Gastrocnemius medialis (tissue), 4 donors: ENCODE measurements around the gene GID8. TPM values are rescaled to one million over a fixed set of nuclear protein-coding genes. Genes with fewer than 3 reads are reported as not detected.

ENCODE experiments used
- ATAC-seq, 2 donors: fragments of 150-250 bp; one replicate each; pipeline ENCODE4 v1.9.1; 2016
- DNase-seq, 2 donors: peaks; one replicate each; pipeline ENCODE4 v3.0.0-alpha.2; 2019
- H3K27ac ChIP-seq, 4 donors: fragments of 200-600 bp; sonication (generic); 1 replicate in 1 of 4; 2 replicates in 3 of 4; pipeline ENCODE4 v1.5.1; 2016 to 2018; ENCODE audit warnings: mild to moderate bottlenecking in 2 of 4, moderate library complexity in 1 of 4
- H3K27me3 ChIP-seq, 3 donors: fragments of 200-600 bp; sonication (generic) in 2 of 3; 1 replicate in 1 of 3; 2 replicates in 2 of 3; pipeline versions ENCODE4 v1.5.1 to v1.6.0; 2016 to 2019; ENCODE audit warnings: mild to moderate bottlenecking in 1 of 3, moderate library complexity in 1 of 3
- H3K36me3 ChIP-seq, 2 donors: fragments of 200-600 bp; sonication (generic) in 1 of 2; one replicate each; pipeline ENCODE4 v1.5.1; 2017 to 2018
- H3K4me1 ChIP-seq, 2 donors: fragments of 200-600 bp; sonication (generic) in 1 of 2; one replicate each; pipeline ENCODE4 v1.5.1; 2016 to 2017; ENCODE audit warnings: mild to moderate bottlenecking in 2 of 2
- H3K4me3 ChIP-seq, 4 donors: fragments of 200-600 bp; sonication (generic) in 3 of 4; 1 replicate in 1 of 4; 2 replicates in 3 of 4; pipeline ENCODE4 v1.5.1; 2016 to 2019; ENCODE audit warnings: mild to moderate bottlenecking in 2 of 4
- H3K9me3 ChIP-seq, 3 donors: fragments of 200-600 bp; sonication (generic) in 2 of 3; 1 replicate in 1 of 3; 2 replicates in 2 of 3; pipeline ENCODE4 v1.5.1; 2016 to 2019
- POLR2A ChIP-seq, 2 donors: fragments of 450-650 bp; IDR thresholded peaks; one replicate each; pipeline ENCODE4 v1.6.1; 2017; ENCODE audit warnings: antibody characterized with exemption in 2 of 2, mild to moderate bottlenecking in 2 of 2, moderate library complexity in 2 of 2
- in situ Hi-C, 4 donors: fragments of 200-750 bp; cut with MboI; loops; one replicate each; pipeline versions ENCODE4 v1.15.0 to v1.8.0; 2017; ENCODE audit warnings: low sequenced_read_pairs in 4 of 4
- intact Hi-C: fragments of 100-400 bp; cut with DNase I; formaldehyde crosslinking; loops from one replicate; pipeline ENCODE4 v1.15.1; 2023; ENCODE audit warnings: low total_unique reads
- total RNA-seq, 4 donors: library from RNA; depleted of rRNA; stranded (reverse); fragments of >200 nt; gene quantifications; one replicate each; pipeline versions ENCODE4 v1.1.0 to v1.2.3, GENCODE V29; 2016
- TF ChIP-seq, protein P1 (sequence below), 5 experiments: fragments of 450-650 bp in 3 of 5; fragments of 200-600 bp in 2 of 5; sonication (generic) in 2 of 5; IDR thresholded peaks in 4 of 5; conservative IDR thresholded peaks in 1 of 5; 1 replicate in 4 of 5; 2 replicates in 1 of 5; pipeline ENCODE4 v1.5.1; 2016 to 2019; ENCODE audit warnings: antibody characterized with exemption in 5 of 5, mild to moderate bottlenecking in 3 of 5, moderate library complexity in 3 of 5

GID8 gene
- total RNA-seq, 4 donors from 2014 or later = 12.8 to 16.2 (median 13.5) TPM

DNA sequence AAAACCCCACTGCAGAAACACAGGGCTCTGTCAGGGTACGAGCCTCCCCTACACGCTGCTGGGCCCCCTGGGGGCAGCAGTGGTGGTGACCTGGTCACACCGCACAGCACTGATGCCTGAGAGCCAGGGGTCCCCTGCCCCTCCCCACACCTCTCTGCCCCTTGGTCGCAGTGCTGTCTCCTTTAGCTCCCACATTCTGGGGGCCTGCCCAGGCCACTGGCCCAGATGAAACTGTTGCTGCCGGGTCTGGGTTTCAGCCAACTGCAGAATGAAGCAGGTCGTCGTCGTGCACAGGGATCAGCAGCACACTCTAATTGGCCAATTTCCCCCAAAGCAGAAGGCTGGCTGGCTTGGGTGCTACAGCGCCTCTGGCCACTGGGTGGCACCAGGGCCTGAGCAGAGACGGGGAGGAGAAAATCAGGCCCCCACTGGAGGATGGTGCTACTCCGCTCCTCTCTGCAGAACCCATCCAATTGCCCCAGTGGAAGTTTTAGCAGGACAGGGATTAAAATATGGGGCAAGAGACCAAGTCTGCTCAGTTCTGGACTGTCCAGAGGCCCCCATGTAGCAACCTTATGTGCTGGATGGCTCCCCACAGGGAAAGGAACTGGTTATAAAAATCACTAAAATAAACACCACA is 37.8 kb upstream of the GID8 start:
- DNase-seq = peak in 1 of 2 donors; percentile 61
- Histone ChIP-seq H3K27me3 (peaks cover 0 to 3% (median 0%) of the 10 kb centered on the region in 3 donors), H3K27ac (no peak overlapping the region), H3K9me3 (no peaks in the 10 kb centered on the region), H3K4me3 (no peak overlapping the region), H3K36me3 (peaks cover 0 to 44% of the 10 kb centered on the region in 2 donors), H3K4me1 (peaks cover 5 to 12% of the 10 kb centered on the region in 2 donors)
- TF ChIP-seq POLR2A (IDR thresholded peaks at IDR 0.05) = no peak
- TF ChIP-seq, protein P1, sequence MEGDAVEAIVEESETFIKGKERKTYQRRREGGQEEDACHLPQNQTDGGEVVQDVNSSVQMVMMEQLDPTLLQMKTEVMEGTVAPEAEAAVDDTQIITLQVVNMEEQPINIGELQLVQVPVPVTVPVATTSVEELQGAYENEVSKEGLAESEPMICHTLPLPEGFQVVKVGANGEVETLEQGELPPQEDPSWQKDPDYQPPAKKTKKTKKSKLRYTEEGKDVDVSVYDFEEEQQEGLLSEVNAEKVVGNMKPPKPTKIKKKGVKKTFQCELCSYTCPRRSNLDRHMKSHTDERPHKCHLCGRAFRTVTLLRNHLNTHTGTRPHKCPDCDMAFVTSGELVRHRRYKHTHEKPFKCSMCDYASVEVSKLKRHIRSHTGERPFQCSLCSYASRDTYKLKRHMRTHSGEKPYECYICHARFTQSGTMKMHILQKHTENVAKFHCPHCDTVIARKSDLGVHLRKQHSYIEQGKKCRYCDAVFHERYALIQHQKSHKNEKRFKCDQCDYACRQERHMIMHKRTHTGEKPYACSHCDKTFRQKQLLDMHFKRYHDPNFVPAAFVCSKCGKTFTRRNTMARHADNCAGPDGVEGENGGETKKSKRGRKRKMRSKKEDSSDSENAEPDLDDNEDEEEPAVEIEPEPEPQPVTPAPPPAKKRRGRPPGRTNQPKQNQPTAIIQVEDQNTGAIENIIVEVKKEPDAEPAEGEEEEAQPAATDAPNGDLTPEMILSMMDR (IDR thresholded peaks at IDR 0.05 in 4 of 5, conservative IDR thresholded peaks at IDR 0.05 in 1 of 5) = peak; percentile 78 to 93 (median 88)
- in situ Hi-C loops = no loop called here
- ATAC-seq = peak; percentile 69 to 84
- intact Hi-C loops = loop anchor here (1.0 kb wide), 2 partner anchors 72 to 109 kb away; no protein-coding TSS in a partner anchor

DNA sequence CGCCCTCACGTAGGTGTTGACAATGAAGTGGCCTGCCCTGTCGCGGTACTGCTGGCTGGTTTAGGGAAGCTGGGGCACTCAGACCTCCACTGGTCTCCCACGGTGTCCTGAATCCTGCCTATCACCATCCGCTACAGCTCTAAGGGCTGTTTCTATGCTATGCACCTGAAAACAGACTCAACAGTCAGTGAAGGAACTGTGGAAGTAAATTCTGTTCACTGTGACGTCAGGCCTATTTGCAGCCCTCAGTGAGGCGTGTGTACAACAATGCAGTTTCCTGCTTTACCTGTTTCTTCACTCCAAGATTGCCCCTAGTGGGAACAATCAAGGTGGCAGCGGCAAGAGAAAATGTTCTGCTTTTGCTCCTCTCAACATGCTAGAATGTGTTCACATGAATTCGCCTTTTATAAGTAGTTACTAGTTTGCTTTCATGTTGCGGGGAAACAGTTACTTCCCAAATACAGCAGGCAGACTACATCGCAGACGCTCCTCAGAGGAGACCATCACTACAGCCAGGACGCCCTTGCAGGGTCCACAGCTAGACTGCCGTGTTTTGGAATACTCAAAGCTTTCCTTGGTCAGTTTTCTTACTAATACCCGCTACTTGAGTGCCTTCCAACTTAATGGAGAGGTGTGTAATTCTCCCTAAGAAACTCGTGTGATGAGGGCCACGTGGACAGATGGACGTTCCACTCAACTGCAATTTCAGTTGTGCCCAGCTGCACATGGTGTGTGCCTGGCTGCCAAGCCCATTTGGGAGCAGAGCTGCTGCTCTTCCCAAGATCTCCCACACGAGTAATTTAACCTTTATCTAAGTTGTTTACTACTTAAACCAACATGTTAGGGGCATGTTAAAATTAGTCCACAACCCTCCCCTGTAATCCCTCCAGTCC is 37.0 kb upstream of the GID8 start:
- H3K36me3 ChIP-seq = peaks cover 0 to 44% of the 10 kb centered on the region in 2 donors
- intact Hi-C loops = loop anchor here (1.0 kb wide), 2 partner anchors 71 to 108 kb away; no protein-coding TSS in a partner anchor
- no peak overlapping the region for H3K27ac ChIP-seq
- ATAC-seq (peak in 1 of 2 donors; percentile 2), DNase-seq (no peak)
- no peak overlapping the region for H3K4me3 ChIP-seq
- peaks cover 0 to 3% (median 0%) of the 10 kb centered on the region in 3 donors for H3K27me3 ChIP-seq
- no peaks in the 10 kb centered on the region for H3K9me3 ChIP-seq
- in situ Hi-C loops = no loop called here
- no peak for TF ChIP-seq POLR2A (IDR thresholded peaks at IDR 0.05)
- TF ChIP-seq, protein P1 (IDR thresholded peaks at IDR 0.05 in 4 of 5, conservative IDR thresholded peaks at IDR 0.05 in 1 of 5) = no peak
- H3K4me1 ChIP-seq = peaks cover 5 to 12% of the 10 kb centered on the region in 2 donors

DNA sequence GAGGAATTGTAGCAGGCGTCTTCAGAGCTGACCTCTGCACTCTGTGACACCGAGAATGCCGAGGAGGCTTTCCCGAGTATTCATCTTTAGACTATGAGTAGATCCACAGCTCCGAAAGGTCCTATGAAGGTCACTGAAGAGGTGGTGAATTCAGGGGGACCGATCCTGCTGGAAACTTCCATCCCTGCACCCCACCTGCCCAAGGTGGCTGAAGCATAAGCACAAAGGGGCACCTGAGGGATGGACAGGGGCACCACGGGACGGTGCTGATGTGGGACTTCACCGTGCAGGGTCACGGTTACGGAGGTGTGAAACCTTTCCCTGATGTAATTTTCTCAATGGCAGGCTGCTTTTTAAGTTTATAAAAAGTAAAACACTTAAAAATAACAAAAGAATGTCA is 36.1 kb upstream of the GID8 start:
- no peak for TF ChIP-seq POLR2A (IDR thresholded peaks at IDR 0.05)
- TF ChIP-seq, protein P1 (IDR thresholded peaks at IDR 0.05 in 4 of 5, conservative IDR thresholded peaks at IDR 0.05 in 1 of 5) = no peak
- no peak for ATAC-seq
- intact Hi-C loops (no loop called here), in situ Hi-C loops (no loop called here)
- H3K27me3 ChIP-seq = peaks cover 0 to 3% (median 0%) of the 10 kb centered on the region in 3 donors
- peaks cover 11 to 12% of the 10 kb centered on the region in 2 donors for H3K4me1 ChIP-seq
- H3K9me3 ChIP-seq = no peaks in the 10 kb centered on the region
- peaks cover 4 to 47% of the 10 kb centered on the region in 2 donors for H3K36me3 ChIP-seq
- no peak overlapping the region for H3K27ac ChIP-seq
- DNase-seq = no peak
- H3K4me3 ChIP-seq = no peak overlapping the region

DNA sequence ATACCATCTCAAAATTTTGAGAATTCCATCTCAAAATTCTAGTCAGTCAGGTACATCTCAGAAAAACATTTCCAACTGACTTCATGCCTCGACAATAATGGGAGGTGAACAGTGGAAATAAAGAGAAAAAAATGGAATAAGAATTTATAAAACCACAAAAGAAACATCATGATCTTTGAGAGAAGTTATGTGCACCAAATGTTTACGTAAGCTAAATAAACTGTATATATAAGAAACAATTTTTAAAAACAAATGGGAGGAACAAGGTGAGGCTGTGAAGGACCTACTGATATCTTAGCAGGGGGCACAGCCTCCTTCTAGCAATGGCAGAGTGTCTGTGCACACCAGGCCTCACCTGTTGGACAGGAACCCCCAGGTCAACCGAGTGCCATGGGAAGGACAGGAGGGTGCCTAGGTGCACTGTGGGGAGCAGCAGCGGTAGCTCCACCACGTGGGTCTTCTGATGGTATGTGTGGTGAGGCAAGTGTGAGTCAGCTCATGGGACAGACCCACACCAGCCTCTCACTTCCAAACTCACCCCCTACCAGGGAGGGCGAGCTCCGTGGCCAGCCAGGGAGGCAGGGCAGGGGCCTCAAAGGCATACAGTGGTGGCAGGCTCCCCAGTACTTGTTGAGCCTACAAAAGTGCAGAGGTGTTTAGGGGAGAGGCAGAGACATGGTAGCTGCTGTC is 34.9 kb upstream of the GID8 start:
- peaks cover 5 to 58% of the 10 kb centered on the region in 2 donors for H3K36me3 ChIP-seq

More for the DNA sequence above, 34.9 kb upstream of the GID8 start:
- Histone ChIP-seq H3K27ac (no peak overlapping the region), H3K4me1 (peaks cover 11 to 12% of the 10 kb centered on the region in 2 donors), H3K9me3 (no peaks in the 10 kb centered on the region), H3K4me3 (no peak overlapping the region), H3K27me3 (peaks cover 0 to 3% (median 0%) of the 10 kb centered on the region in 3 donors)
- DNase-seq (no peak), ATAC-seq (no peak)
- in situ Hi-C loops (no loop called here), intact Hi-C loops (no loop called here)
- TF ChIP-seq, protein P1 (IDR thresholded peaks at IDR 0.05 in 4 of 5, conservative IDR thresholded peaks at IDR 0.05 in 1 of 5) = no peak
- TF ChIP-seq POLR2A (IDR thresholded peaks at IDR 0.05) = no peak
